ENCODE results near the gene BRMS1.
"Not testable (repeated sequence)": the region's sequence is repeated elsewhere in the genome, so short reads cannot be mapped to it uniquely, and the experiment has no call there.

BRMS1 gene

GRCh38 chr11:66362481-66363147 lies 17.7 kb upstream of the BRMS1 start:
- no peak for DNase-seq

DNA sequence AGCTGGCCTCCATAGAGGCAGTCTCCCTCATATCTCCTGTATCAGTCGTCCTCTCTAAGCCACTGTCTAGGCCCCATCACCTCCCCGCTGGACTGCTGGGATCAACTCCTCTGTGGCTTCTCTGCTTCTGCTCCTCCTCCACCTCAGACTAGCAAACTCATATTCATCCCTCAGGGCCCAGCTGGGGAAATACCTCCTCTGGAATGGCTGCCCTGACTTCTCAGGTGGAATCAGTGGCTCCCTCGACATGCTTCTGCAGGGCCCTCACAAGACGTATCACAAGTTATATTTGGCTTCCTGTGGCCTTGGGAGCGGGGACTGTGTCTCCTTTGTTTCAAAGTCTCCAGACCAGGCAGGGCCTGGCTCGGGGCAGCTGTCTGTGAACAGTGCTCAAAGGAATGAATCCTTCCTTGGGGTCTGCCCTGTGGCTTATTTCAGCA lies 16.6 kb upstream of the BRMS1 start:
- DNase-seq: no peak

DNA sequence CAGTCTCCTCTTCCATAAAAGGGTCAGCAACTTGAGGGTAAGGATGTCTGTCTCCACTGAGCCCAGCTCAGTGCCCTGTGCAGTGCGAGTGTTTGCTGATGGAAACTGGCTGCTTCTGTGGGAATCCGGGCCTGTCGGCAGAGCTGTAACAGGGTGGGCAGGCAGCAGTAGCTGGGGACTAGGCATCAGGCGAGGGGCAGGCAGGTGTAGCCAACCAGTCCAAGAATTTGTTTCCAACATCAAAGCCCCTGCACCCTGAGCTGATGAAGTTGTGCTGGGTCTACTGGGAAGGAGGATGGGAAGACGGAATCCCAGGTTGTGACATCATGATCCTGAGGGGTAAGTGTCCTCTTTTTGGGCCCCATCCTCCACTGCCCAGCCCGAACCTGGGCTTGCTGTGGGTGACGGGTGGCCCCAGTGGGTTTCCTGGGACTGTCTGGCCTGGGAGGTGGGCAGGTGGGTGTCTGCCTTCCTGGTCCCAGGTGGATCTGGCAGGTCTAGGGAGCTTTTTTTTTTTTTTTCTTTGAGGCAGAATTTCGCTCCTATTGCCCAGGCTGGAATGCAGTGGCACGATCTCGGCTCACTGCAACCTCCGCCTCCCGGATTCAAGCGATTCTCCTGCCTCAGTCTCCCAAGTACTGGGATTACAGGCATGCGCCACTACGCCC lies 15.6 kb upstream of the BRMS1 start:
- DNase-seq: no peak

DNA sequence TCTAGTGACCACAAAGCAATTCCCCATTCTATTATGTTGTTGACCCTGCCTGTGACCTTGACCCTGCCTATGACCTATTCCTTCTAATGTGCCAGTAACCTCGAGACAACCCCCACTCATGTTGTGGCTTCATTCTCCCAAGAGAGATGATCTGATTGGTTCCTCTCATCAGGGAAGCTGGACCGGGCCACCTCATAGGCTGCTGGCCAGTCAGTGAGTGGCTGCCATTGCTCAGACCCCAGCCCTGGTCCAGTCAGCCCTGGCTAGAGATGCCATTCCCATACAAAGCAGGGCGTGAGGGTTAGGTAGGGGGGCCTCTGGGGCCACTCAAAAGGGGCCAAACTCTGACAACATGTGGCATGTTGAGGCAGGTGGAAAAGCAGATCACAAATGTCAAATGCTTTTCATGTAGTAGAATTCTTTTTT lies 14.8 kb upstream of the BRMS1 start:
- DNase-seq: no peak

DNA sequence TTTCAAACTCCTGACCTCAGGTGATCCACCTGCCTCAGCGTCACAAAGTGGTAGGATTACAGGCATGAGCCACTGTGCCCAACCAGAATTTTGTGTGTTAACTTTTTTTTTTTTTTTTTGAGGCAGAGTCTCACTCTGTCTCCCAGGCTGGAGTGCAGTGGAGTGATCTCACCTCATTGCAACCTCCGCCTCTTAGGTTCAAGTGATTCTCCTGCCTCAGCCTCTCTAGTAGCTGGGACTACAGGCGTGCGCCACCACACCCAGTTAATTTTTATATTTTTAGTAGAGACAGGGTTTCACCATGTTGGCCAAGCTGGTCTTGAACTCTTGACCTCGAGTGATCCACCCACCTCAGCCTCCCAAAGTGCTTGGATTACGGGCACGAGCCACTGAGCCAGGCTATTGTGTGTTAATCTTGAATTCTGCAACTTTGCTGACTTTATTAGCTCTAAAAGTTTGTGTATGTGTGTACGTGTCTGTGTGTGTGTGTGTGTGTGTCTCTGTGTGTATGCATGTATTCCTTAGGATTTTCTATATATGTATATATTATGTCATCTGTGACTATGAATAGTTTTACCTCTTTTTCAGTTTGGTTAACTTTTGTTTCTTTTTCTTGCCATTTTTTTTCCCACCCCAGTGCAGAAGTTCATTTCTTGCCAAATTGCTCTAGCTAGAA lies 5.8 kb upstream of the BRMS1 start:
- not testable (repeated sequence) for DNase-seq

GRCh38 chr11:66349084-66349386 lies 4.1 kb upstream of the BRMS1 start:
- DNase-seq: no peak

GRCh38 chr11:66347425-66348276 lies 2.7 kb upstream of the BRMS1 start, which contains the start of gene B4GAT1:
Gene B4GAT1 (minus strand): TSS chr11:66347629. CDS start chr11:66347545, 84 bp downstream.
- DNase-seq: peak; percentile 91

DNA sequence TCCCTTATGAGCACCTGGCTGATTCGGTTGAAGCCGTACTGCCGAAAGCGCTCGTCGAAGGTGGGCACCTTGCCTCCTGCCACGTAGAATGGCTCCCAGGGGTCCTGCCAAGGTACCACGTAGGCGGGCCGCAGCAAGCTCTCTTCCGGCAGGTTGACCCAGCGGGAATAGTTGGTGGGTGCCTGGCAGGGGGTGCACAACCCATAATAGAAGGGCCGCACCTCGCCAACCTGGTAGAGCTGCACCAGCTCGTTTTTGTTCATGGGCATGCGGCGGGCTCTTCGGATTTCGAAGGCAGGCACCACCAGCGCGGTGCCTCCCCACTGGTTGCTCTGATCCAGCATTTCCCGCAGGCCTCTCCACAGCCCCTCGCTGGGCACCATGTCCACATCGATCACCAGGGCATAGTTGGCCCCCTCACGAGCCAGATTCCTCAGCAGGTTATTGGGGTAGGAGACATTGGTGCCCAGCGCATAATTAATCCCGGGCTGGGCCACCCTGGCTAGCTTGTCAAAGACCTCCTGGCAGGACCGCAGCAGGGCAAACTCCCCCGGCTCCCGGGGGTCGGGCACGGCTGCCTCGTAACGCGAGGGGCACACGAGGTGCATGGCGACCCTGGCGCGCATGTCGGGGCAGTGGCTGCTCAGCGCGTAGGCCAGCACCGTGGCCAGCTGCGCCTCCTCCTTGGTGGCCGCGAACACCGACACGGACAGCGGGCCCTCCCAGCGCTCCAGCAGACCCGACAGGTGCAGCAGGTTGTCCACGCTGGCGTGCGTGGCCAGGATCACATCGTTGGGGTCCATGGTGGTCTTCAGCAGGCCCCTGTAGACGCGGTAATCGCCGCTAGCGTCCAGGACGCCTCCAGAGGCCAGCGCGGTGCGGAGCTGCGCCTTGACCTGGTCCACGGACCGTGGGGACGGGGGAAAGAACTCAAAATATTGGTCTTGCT lies 1.8 kb upstream of the BRMS1 start:
- DNase-seq: no peak

DNA sequence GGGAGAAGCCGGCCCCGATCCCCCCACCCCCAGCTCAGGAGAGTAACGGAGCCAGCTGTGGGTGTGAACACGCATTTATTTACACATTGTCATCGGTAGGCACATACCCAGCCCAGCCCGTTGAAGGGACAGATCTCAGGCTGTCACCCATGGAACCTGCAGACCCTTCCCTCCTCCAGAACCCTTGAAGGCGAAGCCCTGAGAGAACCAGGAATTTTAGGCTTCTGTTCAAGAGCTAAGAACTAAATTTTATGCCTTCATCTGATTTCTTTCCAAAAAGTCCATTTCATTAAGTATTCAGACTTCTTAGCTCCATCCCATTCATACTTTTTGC lies 379 bp upstream of the BRMS1 start:
- no peak for DNase-seq

GRCh38 chr11:66343176-66343575 lies 1.7 kb downstream of the BRMS1 start:
- DNase-seq: no peak

- no peak for DNase-seq
Observed at GRCh38 chr11:66341502-66342126, 3.3 kb downstream of the BRMS1 start.

GRCh38 chr11:66340596-66341501 lies 4.1 kb downstream of the BRMS1 start:
- no peak for DNase-seq

DNA sequence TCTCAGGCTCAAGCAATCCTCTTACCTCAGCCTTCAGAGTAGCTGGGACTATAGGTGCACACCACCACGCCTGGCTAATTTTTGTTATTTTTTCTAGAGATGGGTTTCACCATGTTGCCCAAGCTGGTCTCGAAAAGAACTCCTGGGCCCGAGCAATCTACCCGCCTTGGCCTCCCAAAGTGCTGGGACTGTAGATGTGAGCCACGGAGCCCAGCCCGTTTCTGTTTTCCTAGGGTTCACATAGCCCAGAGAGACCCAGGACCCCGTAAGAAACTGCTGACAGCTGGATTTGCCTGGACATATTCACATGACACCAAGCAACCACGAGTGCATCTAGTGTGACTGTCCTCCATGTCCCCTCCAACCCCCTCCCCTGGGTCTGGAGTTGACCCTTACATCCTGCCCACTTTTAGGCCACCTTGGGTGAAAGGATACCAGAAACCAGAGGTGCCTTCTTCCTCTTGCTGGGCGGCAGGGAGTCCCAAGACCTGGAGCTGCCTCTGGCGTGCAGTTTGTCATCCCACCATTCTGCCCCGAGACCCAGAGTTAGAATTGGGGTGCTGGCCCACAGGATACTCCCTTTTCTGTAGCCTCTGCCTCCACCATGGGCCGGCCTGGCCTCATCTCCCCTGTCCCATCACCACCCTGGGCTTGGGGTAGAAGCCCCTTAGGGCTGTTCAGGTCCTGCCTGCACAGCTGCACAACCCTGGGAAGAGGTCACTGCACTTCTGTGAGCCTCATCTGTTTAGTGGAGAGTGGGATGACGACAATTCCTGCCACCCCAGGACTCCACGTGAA lies 5.0 kb downstream of the BRMS1 start:
- DNase-seq: no peak

DNA sequence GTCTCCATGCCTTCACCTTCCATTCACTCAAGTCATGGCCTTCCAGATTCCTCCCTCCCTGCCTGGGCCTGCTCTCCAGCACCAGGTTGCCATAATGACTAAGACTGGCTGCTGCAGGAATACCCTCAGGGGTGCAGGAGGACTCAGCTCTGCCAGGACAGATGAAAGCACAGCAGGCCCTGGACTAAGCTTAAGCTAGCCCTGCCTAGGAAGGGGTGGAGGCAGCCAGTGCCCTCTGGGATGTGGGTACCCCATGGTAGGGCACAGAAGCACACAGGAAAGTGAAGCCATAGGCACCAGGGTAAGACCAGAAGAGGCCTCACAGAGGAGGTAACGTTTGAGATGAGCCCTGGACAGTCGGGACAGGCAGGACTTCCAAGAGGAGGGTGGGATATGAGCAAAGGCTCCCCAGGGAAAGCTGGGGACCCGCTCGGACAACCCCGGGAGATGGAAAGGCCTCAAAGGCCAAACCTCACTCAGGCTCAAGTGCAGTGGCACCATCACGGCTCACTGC lies 5.7 kb downstream of the BRMS1 start:
- DNase-seq: no peak

GRCh38 chr11:66338276-66339161 lies 6.4 kb downstream of the BRMS1 start:
- no peak for DNase-seq

DNA sequence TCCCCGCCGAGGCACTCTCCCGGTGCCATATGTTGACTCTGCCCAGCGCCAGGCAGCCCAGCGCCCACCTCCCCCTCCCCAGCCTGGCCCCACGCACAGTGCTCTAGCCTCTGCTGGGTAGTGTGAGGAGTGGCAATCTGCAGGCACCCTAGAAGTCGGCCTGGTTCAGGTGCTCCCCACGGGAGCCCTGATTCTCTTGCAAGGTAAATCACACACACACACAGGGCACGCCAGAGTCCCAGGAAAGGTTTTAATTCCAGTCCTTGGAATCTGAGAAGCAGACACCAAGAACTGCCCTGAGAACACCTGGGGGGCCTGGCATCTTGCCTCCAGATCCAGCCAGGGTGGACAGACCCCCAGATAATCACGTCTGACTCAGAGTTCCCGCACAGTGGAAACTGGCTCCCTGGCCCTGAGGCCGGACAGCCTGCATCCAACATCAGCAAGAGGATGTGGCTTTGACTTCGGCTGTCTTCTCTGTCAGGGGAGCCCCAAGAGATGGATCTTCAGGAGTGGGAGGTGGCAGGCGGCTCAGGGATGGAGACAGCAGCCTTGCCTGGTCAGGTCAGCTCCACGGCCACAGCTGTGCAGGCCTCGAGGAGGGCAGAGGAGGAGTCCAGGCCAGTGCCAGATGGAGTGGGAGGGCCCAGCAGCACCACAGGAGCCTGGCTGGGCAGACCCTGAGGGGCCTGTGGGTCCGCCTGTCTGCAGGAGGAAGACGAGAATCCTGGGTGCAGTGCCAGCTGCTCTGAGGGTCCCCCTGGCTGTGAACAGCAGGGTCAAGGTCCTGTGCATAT lies 7.6 kb downstream of the BRMS1 start:
- DNase-seq: no peak
